Activated T-helper 1 cell treated with anti-CD3 and anti-CD28 coated beads, Interleukin-12 subunit alpha, Interleukin-12 subunit beta, Interleukin-2, Interleukin-4 antibody, amounts not matched to agents 30 ng/mL and 10 ng/mL and 1 ng/mL, durations not matched to agents 14 hours and 24 hours and 36 hours (primary cell): ENCODE results near the gene ZNF423. TPM values are rescaled to one million over a fixed set of nuclear protein-coding genes. Genes with fewer than 3 reads are reported as not detected.

ENCODE experiments used
- DNase-seq: peaks from one replicate; pipeline ENCODE4 v3.0.0; 2021; ENCODE audit warnings: low spot score
- H3K27ac Mint-ChIP-seq: one replicate; pipeline ENCODE4 v1.8.0; 2021; ENCODE audit warnings: mild to moderate bottlenecking, mixed read lengths
- H3K27me3 Mint-ChIP-seq: one replicate; pipeline ENCODE4 v1.8.0; 2022; ENCODE audit warnings: mild to moderate bottlenecking, moderate library complexity, mixed read lengths; ENCODE audit not compliant: insufficient read depth
- H3K36me3 Mint-ChIP-seq: one replicate; pipeline ENCODE4 v1.8.0; 2021; ENCODE audit warnings: low read depth, mixed read lengths
- H3K4me1 Mint-ChIP-seq: one replicate; pipeline ENCODE4 v1.8.0; 2021; ENCODE audit warnings: low read depth, mixed read lengths
- H3K4me3 Mint-ChIP-seq: one replicate; pipeline ENCODE4 v1.8.0; 2021; ENCODE audit warnings: mild to moderate bottlenecking, moderate library complexity, mixed read lengths
- H3K9me3 Mint-ChIP-seq: one replicate; pipeline ENCODE4 v1.8.0; 2021; ENCODE audit warnings: mixed read lengths
- intact Hi-C: fragments of 100-400 bp; cut with micrococcal nuclease; formaldehyde crosslinking; loops from one replicate; pipeline ENCODE4 v1.15.1; 2024
- total RNA-seq: library from RNA; stranded (reverse); gene quantifications from 2 replicates; pipeline ENCODE4 v1.2.3, GENCODE V29; 2022

ZNF423 gene
- total RNA-seq, 1 donor from 2014 or later, result not detected

GRCh38 chr16:49521734-49522325, 334.1 kb downstream of the ZNF423 start:
- H3K4me1 Mint-ChIP-seq, result no peaks in the 10 kb centered on the region
- H3K27ac Mint-ChIP-seq, result no peak overlapping the region
- no peaks in the 10 kb centered on the region for H3K27me3 Mint-ChIP-seq
- no peaks in the 10 kb centered on the region for H3K36me3 Mint-ChIP-seq
- no peak for DNase-seq
- H3K4me3 Mint-ChIP-seq, result no peak overlapping the region
- intact Hi-C loops, result no loop called here
- no peaks in the 10 kb centered on the region for H3K9me3 Mint-ChIP-seq

- H3K4me3 Mint-ChIP-seq, result no peak overlapping the region
- H3K36me3 Mint-ChIP-seq, result no peaks in the 10 kb centered on the region
- no peaks in the 10 kb centered on the region for H3K9me3 Mint-ChIP-seq
- no peak for DNase-seq
- intact Hi-C loops, result no loop called here
- no peaks in the 10 kb centered on the region for H3K4me1 Mint-ChIP-seq
- no peaks in the 10 kb centered on the region for H3K27me3 Mint-ChIP-seq
- H3K27ac Mint-ChIP-seq, result no peak overlapping the region
Observed at GRCh38 chr16:49520492-49521038, 335.3 kb downstream of the ZNF423 start.

- no peak overlapping the region for H3K4me3 Mint-ChIP-seq
- no peaks in the 10 kb centered on the region for H3K36me3 Mint-ChIP-seq
- no peaks in the 10 kb centered on the region for H3K27me3 Mint-ChIP-seq
- no peaks in the 10 kb centered on the region for H3K9me3 Mint-ChIP-seq
- H3K4me1 Mint-ChIP-seq, result no peaks in the 10 kb centered on the region
- DNase-seq, result no peak
- intact Hi-C loops, result no loop called here
- H3K27ac Mint-ChIP-seq, result no peak overlapping the region
Observed at GRCh38 chr16:49519741-49520140, 336.2 kb downstream of the ZNF423 start.

DNA sequence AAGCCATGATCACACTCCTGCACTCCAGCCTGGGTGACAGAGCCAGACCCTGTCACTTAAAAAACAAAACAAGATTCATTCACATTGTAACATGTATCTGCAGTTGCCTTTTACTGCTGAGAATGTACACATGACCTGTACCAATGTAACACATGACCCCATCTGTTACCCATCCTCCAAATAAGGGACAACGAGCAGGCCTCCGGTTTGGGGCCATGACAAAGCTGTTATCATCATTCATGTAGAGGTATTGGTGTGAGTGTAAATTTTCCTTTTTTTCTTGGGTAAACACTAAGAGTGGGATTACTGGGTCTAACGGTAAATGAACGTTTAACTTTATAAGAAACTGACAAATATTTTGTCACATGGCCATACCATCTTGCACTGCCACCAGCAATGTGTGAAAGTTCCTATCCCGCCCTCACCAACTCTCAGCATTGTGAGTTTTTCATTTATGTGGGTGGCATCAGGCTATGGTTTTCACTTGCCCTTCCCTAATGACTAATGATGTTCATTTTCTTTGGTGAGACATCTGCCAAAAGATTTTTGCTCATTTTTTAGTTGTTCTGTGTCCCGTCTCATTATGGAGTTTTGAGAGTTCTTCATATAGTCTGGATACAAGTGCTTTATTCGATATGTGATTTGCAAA, 336.8 kb downstream of the ZNF423 start:
- intact Hi-C loops, result no loop called here
- H3K36me3 Mint-ChIP-seq, result no peaks in the 10 kb centered on the region
- H3K27ac Mint-ChIP-seq, result no peak overlapping the region
- H3K27me3 Mint-ChIP-seq, result no peaks in the 10 kb centered on the region
- DNase-seq, result no peak
- H3K9me3 Mint-ChIP-seq, result no peaks in the 10 kb centered on the region
- H3K4me1 Mint-ChIP-seq, result no peaks in the 10 kb centered on the region
- H3K4me3 Mint-ChIP-seq, result no peak overlapping the region

- intact Hi-C loops, result no loop called here
- Mint-ChIP-seq H3K27ac (no peak overlapping the region), H3K4me3 (no peak overlapping the region), H3K27me3 (no peaks in the 10 kb centered on the region), H3K9me3 (no peaks in the 10 kb centered on the region), H3K36me3 (no peaks in the 10 kb centered on the region), H3K4me1 (no peaks in the 10 kb centered on the region)
- no peak for DNase-seq
Observed at GRCh38 chr16:49516382-49517036, 339.4 kb downstream of the ZNF423 start.

DNA sequence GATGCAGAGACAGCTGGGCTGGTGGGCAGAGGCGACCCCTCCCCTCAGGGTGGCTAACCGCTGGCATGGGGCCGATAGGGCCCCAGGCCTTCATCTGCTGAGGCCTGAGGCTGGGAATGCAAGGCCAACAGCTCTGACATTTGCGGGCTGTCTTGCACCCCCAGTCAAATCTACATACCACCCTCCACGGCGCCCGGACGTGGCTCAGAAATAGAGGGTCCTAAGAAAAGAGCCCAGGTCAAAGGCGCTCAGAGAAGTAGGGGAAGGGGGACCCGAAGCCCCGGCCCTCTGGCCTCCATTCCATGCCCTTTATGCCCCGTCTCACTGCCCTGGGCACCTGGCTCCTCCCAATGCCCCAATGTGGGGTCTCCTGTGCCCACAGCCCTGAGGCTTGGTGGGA, 340.1 kb downstream of the ZNF423 start:
- H3K4me1 Mint-ChIP-seq, result no peaks in the 10 kb centered on the region
- no peak overlapping the region for H3K4me3 Mint-ChIP-seq
- DNase-seq, result no peak
- no peaks in the 10 kb centered on the region for H3K36me3 Mint-ChIP-seq
- no peaks in the 10 kb centered on the region for H3K9me3 Mint-ChIP-seq
- intact Hi-C loops, result no loop called here
- H3K27ac Mint-ChIP-seq, result no peak overlapping the region
- H3K27me3 Mint-ChIP-seq, result no peaks in the 10 kb centered on the region

DNA sequence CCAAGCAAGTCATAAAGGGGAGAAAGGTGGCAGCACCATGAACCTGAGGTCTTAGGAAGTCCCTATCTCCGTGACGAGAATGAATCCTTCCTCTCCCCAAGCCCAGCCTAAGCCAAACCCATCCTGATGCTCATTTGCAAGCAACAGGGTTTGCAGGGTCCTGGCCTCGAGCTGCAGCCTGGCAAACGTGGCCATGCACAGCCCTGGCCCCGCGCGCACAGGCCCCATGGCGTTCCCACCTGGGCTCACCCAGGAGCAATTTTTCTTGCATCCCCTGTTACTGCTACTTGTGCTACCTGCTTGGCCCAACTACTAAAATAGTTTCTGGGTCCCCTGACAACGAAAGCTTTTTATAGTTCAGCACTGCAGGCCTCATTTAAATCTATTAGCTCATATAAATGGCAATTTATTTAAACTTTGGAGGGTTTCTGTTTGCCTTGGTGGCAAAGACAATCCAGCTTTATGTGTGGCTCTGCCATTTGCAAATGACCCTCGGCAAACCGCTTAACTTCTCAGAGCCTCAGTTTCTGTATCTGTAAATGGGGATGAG, 340.8 kb downstream of the ZNF423 start:
- intact Hi-C loops, result no loop called here
- Mint-ChIP-seq H3K36me3 (no peaks in the 10 kb centered on the region), H3K4me3 (no peak overlapping the region), H3K27me3 (no peaks in the 10 kb centered on the region), H3K27ac (no peak overlapping the region), H3K9me3 (no peaks in the 10 kb centered on the region), H3K4me1 (no peaks in the 10 kb centered on the region)
- DNase-seq, result no peak

GRCh38 chr16:49514073-49514980, 341.6 kb downstream of the ZNF423 start:
- no peak overlapping the region for H3K27ac Mint-ChIP-seq
- H3K36me3 Mint-ChIP-seq, result no peaks in the 10 kb centered on the region
- intact Hi-C loops, result no loop called here
- H3K4me1 Mint-ChIP-seq, result no peaks in the 10 kb centered on the region
- no peaks in the 10 kb centered on the region for H3K27me3 Mint-ChIP-seq
- no peaks in the 10 kb centered on the region for H3K9me3 Mint-ChIP-seq
- H3K4me3 Mint-ChIP-seq, result no peak overlapping the region
- DNase-seq, result no peak

DNA sequence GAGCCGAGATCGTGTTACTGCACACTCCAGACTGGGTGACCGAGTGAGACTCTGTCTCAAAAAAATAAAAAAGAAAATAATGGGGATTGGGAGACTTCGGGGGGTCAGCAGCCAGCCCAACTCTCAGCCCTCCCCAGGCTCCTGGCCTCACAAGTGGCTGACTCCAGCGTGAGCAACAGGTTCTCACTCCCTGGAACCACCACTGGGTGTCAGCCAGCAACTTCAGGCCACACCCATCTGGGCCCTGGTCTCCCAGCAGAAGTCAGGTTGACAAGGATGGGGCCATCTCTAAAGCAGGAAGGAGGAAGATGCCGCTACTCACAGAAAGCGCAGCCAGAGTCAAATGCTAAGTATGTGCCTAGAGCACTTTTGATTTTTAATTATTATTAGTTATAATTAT, 342.9 kb downstream of the ZNF423 start:
- no peaks in the 10 kb centered on the region for H3K36me3 Mint-ChIP-seq
- intact Hi-C loops, result no loop called here

GRCh38 chr16:49510654-49511305, 345.1 kb downstream of the ZNF423 start:
- H3K4me3 Mint-ChIP-seq, result no peak overlapping the region
- H3K9me3 Mint-ChIP-seq, result no peaks in the 10 kb centered on the region
- DNase-seq, result no peak
- intact Hi-C loops, result no loop called here
- no peaks in the 10 kb centered on the region for H3K27me3 Mint-ChIP-seq
- no peak overlapping the region for H3K27ac Mint-ChIP-seq
- H3K4me1 Mint-ChIP-seq, result no peaks in the 10 kb centered on the region
- H3K36me3 Mint-ChIP-seq, result no peaks in the 10 kb centered on the region

More for the DNA sequence above, 342.9 kb downstream of the ZNF423 start:
- Mint-ChIP-seq H3K9me3 (no peaks in the 10 kb centered on the region), H3K4me3 (no peak overlapping the region), H3K4me1 (no peaks in the 10 kb centered on the region), H3K27ac (no peak overlapping the region), H3K27me3 (no peaks in the 10 kb centered on the region)
- DNase-seq, result no peak

DNA sequence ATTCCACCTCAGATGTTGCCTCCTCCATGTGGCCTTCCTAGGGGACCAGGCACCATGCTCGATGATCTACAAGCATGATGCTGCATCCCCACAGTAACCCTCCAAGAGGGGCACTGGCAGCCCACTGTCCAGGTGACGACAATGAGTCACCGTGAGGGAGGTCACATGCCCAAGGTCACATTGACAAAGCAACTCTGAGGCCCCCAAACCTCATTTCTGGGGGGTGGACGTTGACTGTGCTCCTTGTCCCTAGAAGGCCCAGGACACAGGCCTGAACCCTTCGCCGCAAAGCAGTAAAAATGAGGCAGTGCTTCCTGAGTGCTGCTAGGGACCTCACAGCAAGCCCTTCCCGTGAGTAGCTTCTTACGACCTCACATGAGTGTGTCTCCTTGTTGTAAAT, 345.8 kb downstream of the ZNF423 start:
- H3K36me3 Mint-ChIP-seq, result no peaks in the 10 kb centered on the region
- no peaks in the 10 kb centered on the region for H3K27me3 Mint-ChIP-seq

More for the DNA sequence above, 345.8 kb downstream of the ZNF423 start:
- Mint-ChIP-seq H3K4me1 (no peaks in the 10 kb centered on the region), H3K27ac (no peak overlapping the region), H3K4me3 (no peak overlapping the region), H3K9me3 (no peaks in the 10 kb centered on the region)
- intact Hi-C loops, result no loop called here
- no peak for DNase-seq
